Measurements from ENCODE around the gene AKNA. TPM values are rescaled to one million over a fixed set of nuclear protein-coding genes. Genes with fewer than 3 reads are reported as not detected.

Gene AKNA, protein sequence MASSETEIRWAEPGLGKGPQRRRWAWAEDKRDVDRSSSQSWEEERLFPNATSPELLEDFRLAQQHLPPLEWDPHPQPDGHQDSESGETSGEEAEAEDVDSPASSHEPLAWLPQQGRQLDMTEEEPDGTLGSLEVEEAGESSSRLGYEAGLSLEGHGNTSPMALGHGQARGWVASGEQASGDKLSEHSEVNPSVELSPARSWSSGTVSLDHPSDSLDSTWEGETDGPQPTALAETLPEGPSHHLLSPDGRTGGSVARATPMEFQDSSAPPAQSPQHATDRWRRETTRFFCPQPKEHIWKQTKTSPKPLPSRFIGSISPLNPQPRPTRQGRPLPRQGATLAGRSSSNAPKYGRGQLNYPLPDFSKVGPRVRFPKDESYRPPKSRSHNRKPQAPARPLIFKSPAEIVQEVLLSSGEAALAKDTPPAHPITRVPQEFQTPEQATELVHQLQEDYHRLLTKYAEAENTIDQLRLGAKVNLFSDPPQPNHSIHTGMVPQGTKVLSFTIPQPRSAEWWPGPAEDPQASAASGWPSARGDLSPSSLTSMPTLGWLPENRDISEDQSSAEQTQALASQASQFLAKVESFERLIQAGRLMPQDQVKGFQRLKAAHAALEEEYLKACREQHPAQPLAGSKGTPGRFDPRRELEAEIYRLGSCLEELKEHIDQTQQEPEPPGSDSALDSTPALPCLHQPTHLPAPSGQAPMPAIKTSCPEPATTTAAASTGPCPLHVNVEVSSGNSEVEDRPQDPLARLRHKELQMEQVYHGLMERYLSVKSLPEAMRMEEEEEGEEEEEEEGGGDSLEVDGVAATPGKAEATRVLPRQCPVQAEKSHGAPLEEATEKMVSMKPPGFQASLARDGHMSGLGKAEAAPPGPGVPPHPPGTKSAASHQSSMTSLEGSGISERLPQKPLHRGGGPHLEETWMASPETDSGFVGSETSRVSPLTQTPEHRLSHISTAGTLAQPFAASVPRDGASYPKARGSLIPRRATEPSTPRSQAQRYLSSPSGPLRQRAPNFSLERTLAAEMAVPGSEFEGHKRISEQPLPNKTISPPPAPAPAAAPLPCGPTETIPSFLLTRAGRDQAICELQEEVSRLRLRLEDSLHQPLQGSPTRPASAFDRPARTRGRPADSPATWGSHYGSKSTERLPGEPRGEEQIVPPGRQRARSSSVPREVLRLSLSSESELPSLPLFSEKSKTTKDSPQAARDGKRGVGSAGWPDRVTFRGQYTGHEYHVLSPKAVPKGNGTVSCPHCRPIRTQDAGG (N-terminal part only)
- total RNA-seq = 44.6 TPM

DNA sequence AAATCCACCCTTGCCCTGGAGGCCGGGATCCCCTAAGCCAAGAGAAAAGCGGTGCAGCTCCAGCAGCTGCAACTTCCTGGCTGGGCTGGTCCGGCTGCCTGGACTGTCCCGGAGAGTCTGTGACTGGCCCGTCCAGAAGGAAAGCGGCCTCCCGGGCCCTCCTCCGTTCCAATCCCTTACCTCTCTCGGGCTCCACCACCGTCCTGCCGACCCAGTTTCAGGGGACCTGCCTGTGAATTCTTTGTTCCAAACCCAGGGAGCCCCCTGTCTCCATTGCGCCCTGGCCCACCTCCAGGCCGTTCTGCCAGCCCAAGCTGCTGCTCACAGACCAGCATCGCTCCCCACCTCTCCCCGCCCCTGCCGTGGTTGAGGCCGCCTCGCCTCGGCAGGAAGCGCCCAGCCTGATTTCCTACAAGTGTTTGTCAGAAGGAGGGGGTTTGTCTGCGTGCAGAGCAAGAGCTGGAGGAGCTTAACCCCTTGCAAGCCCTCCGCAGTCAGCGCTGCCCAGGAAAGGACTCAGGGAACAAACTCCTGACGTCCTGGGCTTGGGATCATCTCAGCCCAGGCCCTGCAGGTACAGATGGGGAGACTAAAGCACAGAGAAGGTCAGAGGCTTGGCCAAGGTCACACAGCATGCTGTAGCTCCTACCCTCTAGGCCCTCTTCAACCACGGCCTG lies at the start of gene AKNA:
Gene AKNA (minus strand): TSS at position 303 of the 677 bp plus-strand sequence. CDS start 6,649 bp downstream, outside the sequence.

DNA sequence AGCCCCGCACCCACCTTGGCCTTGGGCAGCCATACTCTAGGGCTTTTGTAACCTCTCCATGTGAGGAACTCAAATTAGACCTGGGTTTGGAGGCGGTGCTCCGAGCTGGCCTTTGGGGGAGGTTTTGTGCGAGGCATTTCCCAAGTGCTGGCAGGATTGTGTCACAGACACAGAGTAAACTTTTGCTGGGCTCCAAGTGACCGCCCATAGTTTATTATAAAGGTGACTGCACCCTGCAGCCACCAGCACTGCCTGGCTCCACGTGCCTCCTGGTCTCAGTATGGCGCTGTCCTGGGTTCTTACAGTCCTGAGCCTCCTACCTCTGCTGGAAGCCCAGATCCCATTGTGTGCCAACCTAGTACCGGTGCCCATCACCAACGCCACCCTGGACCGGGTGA lies 58.2 kb downstream of the AKNA start, which contains the start of gene ORM2:
Gene ORM2 (plus strand): TSS at position 245 of the 398 bp plus-strand sequence. CDS start 36 bp downstream, at position 281.

DNA sequence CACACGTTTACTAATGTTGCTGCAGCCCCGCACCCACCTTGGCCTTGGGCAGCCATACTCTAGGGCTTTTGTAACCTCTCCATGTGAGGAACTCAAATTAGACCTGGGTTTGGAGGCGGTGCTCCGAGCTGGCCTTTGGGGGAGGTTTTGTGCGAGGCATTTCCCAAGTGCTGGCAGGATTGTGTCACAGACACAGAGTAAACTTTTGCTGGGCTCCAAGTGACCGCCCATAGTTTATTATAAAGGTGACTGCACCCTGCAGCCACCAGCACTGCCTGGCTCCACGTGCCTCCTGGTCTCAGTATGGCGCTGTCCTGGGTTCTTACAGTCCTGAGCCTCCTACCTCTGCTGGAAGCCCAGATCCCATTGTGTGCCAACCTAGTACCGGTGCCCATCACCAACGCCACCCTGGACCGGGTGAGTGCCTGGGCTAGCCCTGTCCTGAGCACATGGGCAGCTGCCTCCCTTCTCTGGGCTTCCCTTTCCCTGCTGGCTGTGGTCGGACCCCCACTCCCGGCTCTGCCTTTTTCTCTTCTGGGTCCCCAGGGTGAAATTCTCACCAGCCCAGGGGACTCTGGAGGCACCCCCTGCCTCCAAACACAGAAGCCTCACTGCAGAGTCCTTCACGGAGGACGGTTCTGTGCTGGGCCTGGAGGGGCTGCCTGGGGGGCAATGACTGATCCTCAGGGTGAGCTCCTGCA lies 64.8 kb downstream of the AKNA start, which contains the start of gene ORM1:
Gene ORM1 (plus strand): TSS at position 268 of the 701 bp plus-strand sequence. CDS start 36 bp downstream, at position 304.

Other genes starting within 250 kb of the AKNA start
- gene COL27A1, start 232.4 kb downstream of the AKNA start, total RNA-seq = 34.6 TPM
- not detected for gene ORM1, start 64.9 kb downstream of the AKNA start, total RNA-seq
- gene ORM2, start 58.1 kb downstream of the AKNA start, total RNA-seq = not detected
- 16.6 TPM for gene WHRN, start 117.5 kb upstream of the AKNA start, total RNA-seq
- 250 TPM for gene ATP6V1G1, start 199.8 kb upstream of the AKNA start, total RNA-seq
- 19.2 TPM for gene TMEM268, start 223.3 kb upstream of the AKNA start, total RNA-seq

Measured in camera-type eye (tissue), 1 donor.